HG02852 (cell line): Measurements from ENCODE around the gene FOXR1.
"Not testable (repeated sequence)": the region's sequence is repeated elsewhere in the genome, so short reads cannot be mapped to it uniquely, and the experiment has no call there.

Experiments
- ATAC-seq: cut with Tn5 transposase; IDR thresholded peaks from one replicate; pipeline ENCODE4 v1.9.1; 2021; ENCODE audit warnings: mild to moderate bottlenecking, moderate library complexity; ENCODE audit not compliant: unreplicated experiment

Gene FOXR1

GRCh38 chr11:118939953-118940598 lies 31.5 kb upstream of the FOXR1 start:
- ATAC-seq: no peak

DNA sequence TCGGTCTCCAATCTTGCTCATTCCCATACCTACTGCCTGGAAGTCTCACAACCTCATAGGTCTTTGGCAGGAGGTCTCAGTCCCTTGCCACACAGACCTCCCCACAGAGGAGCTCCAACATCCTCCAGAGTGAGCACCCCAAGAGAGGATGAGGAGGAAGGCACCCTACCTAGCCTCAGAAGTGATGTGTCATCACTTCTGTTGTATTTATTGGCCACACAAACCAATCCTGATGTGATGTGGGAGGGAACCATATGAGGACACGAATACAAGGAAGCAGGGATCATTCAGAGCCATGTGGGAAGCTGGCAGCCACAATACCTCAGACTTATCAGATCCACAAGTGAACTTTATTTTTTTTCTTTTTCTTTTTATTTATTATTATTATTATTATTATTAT lies 24.5 kb upstream of the FOXR1 start:
- ATAC-seq: no peak

DNA sequence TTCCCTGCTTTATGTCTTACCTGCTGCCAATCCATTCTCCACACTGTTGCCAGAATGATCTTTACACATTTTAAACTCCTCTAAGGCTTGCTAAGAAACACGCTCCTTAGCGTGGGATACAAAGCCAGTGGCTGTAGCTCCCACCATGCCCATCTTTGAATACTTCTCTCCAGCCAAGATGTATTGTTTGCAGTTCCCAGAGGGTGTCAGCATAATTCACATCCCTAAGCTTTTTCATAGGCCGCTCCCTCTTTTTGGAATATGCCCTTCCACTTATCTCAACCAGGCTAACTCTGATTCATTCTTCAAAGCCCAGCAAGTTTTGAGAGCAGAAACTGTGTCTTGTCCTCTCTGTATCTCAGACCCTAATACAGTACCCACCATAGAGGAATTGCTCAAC lies 23.6 kb upstream of the FOXR1 start:
- ATAC-seq: no peak

- ATAC-seq: no peak
Observed at GRCh38 chr11:118953265-118953664, 18.3 kb upstream of the FOXR1 start.

- ATAC-seq: not testable (repeated sequence)
Observed at GRCh38 chr11:118953976-118954375, 17.6 kb upstream of the FOXR1 start.

DNA sequence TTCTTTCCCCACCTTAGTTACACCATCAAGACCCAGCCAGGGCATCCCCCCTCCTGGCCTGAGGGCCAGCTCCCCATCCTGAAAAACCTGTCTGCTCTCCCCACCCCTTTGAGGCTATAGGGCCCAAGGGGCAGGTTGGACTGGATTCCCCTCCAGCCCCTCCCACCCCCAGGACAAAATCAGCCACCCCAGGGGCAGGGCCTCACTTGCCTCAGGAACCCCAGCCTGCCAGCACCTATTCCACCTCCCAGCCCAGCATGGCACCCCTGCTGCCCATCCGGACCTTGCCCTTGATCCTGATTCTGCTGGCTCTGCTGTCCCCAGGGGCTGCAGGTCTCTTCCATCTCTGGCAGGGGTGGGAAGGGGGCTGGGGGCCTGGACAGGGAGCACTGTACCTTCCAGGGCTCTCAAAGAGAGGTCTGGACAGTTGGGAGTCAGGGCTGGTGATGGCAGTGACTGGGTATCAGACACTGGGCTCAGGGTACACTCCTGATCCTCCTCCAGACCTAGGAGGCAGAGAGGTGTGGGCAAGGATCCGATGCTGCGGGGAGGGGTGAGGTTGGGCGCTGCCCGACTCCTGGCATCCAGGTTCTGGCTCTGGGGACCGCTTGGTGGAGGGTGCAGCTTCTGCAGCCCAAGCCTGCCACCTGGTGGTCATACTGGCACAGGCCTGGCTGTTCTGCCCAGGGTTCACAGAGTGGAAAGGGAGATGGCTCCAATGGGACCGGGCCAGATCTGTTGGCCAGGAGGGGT lies 15.3 kb upstream of the FOXR1 start, which contains the start of gene UPK2:
TSS of gene UPK2 (plus strand) at position 205 of the 753 bp plus-strand sequence. CDS start at position 258, 53 bp downstream.
- ATAC-seq: no peak

GRCh38 chr11:118956847-118957469 lies 14.6 kb upstream of the FOXR1 start:
- ATAC-seq: no peak

GRCh38 chr11:118957549-118957948 lies 14.0 kb upstream of the FOXR1 start:
- ATAC-seq: no peak

DNA sequence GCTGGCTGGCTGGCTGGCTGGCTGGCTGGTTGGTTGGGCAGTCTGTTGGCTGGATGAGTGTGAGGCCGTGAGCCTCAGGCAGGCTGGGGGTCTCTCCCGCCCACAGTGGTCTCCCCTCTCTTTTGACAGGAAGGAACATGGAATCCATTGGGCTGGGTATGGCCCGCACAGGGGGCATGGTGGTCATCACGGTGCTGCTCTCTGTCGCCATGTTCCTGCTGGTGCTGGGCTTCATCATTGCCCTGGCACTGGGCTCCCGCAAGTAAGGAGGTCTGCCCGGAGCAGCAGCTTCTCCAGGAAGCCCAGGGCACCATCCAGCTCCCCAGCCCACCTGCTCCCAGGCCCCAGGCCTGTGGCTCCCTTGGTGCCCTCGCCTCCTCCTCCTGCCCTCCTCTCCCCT lies 13.6 kb upstream of the FOXR1 start:
- ATAC-seq: no peak

DNA sequence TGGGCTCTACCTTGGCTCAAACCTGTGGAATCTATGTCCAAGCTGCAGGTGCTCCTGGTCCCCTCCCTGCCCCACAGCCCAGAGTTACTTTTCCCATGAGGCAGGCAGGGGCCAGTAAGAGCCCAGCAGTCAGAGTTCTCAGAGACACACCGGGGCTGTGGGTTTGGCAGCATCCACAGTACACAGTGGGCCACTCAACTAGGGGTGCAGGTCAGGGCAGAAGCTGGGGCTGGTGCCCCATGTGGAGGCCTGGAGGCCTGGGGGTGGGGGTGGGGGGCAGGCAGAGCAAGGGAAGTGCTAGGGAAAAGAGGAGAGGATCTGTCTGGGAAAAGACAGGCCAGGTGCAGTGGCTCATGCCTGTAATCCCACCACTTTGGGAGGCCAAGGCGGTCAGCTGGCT lies 13.0 kb upstream of the FOXR1 start:
- no peak for ATAC-seq

GRCh38 chr11:118961189-118961588 lies 10.4 kb upstream of the FOXR1 start:
- no peak for ATAC-seq

GRCh38 chr11:118961591-118961990 lies 10.0 kb upstream of the FOXR1 start:
- ATAC-seq: no peak

DNA sequence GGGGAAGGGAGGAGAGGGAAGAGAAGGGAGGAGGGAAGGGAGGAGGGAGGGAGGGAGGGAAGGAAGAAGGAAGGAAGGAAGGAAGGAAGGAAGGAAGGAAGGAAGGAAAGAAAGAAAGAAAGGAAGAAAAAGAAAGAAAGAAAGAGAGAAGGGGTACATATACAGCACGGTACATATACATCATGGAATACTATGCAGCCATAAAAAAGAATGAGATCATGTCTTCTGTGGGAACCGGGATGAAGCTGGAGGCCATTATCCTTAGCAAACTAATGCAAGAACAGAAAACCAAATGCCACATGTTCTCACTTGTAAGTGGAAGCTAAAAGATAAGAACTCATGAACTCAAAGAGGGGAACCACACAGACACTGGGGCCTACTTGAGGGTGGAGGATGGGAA lies 2.1 kb upstream of the FOXR1 start:
- ATAC-seq: not testable (repeated sequence)

DNA sequence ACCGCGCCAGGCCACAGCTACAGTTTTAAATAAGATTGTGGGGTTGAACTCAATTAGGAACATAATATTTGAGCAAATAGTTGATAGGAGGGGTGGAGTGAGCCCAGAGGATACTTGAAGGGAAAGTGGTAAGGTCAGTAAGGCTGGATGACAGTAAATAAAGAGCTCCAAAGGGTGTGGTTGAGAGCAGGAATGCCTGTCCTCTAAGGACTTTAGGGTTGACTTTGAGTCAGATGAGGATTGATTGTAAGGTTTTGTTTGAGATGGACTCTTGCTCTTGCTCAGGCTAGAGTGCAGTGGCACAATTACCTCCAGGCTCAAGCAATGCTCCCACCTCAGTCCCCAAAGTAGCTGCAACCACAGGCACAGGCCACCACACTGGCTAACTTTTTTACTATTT lies 2.4 kb downstream of the FOXR1 start:
- ATAC-seq: no peak

DNA sequence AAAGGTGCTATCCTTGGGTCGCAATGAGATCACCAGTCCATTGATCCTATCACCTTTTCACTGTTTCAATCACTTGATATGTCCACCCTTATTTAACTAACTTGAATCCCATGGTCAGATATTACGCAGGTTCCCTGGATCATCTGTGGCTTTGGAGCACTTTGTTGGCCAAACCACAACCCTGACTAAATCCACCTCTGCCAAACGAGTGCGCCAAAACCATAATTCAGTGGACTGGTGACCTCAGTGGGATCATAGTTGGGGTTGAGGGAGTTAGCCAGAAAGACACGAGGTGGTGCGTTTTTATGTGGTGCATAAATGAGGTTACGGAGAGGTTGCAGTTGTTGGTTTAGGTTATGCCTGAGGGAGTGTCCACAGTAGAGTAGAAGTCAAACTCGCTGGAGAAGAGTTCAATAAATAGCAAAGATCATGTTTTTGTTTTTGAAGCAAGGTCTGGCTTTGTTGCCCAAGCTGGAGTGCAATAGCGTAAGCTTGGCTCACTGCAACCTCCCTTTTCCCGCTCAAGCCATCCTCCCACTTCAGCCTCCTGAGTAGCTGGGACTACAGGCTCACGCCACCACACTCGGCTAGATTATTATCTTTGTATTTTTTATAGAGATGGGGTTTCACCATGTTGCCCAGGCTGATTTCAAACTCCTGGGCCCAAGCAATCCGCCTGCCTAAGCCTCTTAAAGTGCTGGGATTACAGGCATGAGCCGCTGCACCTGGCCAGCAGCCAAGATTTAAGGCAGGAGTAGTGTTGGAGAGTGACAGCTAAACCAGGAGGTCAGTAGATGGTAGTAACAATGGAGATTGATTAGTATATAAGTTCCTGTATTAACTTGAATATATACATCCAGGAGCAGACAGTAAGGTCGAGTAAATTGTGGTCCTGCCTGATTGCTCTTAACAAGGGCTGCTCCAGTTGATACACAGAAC lies 4.5 kb downstream of the FOXR1 start:
- ATAC-seq: no peak

- no peak for ATAC-seq
Observed at GRCh38 chr11:118979434-118979833, 7.9 kb downstream of the FOXR1 start.

GRCh38 chr11:118980191-118980881 lies 8.8 kb downstream of the FOXR1 start:
- no peak for ATAC-seq

GRCh38 chr11:118984337-118984736 lies 12.8 kb downstream of the FOXR1 start:
- ATAC-seq: not testable (repeated sequence)

- ATAC-seq: no peak
Observed at GRCh38 chr11:118984825-118985224, 13.3 kb downstream of the FOXR1 start.

DNA sequence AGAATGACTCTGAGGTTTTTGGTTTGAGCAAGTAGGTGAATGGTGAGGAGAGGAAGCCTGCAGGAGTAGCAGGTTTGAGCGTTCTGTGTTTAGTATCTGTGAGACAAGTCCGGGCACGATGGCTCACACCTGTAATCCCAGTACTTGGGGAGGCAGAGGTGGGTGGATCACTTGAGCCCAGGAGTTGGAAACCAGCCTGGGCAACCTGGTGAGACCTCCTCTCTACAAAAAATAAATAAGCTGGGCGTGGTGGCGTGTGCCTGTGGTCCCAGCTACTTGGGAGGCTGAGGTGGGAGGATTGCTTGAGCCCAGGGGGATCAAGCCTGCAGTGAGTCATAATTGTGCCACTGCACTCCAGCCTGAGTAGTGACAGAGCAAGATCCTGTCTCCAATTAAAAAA lies 16.7 kb downstream of the FOXR1 start:
- ATAC-seq: no peak
